Thoracic aorta (tissue), 2 donors: ENCODE results near the gene SLC29A1. TPM values are rescaled to one million over a fixed set of nuclear protein-coding genes. Genes with fewer than 3 reads are reported as not detected.
A peak's percentile ranks its signal among the peaks of the same experiment; 100 is the strongest.
"Not testable (repeated sequence)": the region's sequence is repeated elsewhere in the genome, so short reads cannot be mapped to it uniquely, and the experiment has no call there.

Experiments used
- ATAC-seq: fragments of 150-250 bp; one replicate; pipeline ENCODE4 v1.8.0; 2017; ENCODE audit warnings: low read depth; ENCODE audit not compliant: insufficient number of reproducible peaks, low FRiP score
- DNase-seq: peaks from one replicate; pipeline ENCODE4 v3.0.0-alpha.2; 2020; ENCODE audit warnings: low spot score
- H3K27ac ChIP-seq, 2 donors: fragments of 200-600 bp; sonication (generic); 1 replicate in 1 of 2; 2 replicates in 1 of 2; pipeline ENCODE4 v1.5.1; 2016; ENCODE audit warnings: mild to moderate bottlenecking in 2 of 2, moderate library complexity in 2 of 2
- H3K27me3 ChIP-seq: fragments of 200-600 bp; sonication (generic); replicated peaks from 2 replicates; pipeline ENCODE4 v1.6.0; 2016; ENCODE audit warnings: mild to moderate bottlenecking; ENCODE audit not compliant: insufficient read depth
- H3K36me3 ChIP-seq: fragments of 200-600 bp; sonication (generic); one replicate; pipeline ENCODE4 v1.5.1; 2016
- H3K4me1 ChIP-seq, 2 donors: fragments of 200-600 bp; sonication (generic); 1 replicate in 1 of 2; 2 replicates in 1 of 2; pipeline versions ENCODE4 v1.5.1 to v1.6.0; 2016; ENCODE audit warnings: low read depth in 2 of 2, mild to moderate bottlenecking in 1 of 2; ENCODE audit not compliant: control insufficient read depth in 1 of 2
- H3K4me3 ChIP-seq: fragments of 200-600 bp; sonication (generic); 2 replicates; pipeline ENCODE4 v1.5.1; 2016; ENCODE audit warnings: mild to moderate bottlenecking
- H3K9me3 ChIP-seq: fragments of 200-600 bp; sonication (generic); 2 replicates; pipeline ENCODE4 v1.5.1; 2016
- CTCF ChIP-seq: fragments of 200-600 bp; sonication (generic); IDR thresholded peaks from one replicate; pipeline ENCODE4 v1.5.1; 2019; ENCODE audit warnings: antibody characterized with exemption
- total RNA-seq, 2 donors: library from RNA; depleted of rRNA; stranded (reverse); fragments of >200 nt; gene quantifications; one replicate each; pipeline versions ENCODE4 v1.1.0 to v1.2.3, GENCODE V29; 2016

Gene SLC29A1
- total RNA-seq, 2 donors from 2014 or later = 132 to 172 TPM

DNA sequence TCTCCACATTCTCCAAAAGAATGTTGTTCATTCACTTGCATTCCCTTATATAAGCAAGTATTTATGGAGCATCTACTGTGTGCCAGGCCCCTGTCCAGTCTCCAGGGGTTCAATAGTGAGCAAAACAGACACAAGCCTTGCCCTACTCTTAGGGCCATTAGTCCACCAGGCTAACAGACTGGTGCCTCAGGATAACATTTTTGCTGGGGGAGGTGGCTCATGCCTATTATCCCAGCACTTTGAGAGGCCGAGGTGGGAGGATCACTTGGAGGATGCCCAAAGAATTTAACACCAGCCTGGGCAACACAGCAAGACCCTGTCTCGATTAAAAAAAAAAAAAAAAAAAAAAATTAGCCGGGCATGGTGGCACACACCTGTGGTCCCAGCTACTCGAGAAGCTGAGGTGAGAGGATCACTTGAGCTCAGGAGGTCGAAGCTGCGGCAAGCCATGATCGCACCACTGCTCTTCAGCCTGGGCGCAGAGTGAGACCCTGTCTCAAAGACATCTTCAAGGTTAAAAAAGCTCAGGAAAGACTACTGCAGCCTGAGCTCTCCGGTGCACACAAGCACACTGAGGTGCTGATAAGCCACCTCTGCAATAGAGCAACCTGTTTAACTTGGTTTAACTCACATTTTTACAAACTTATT is 44.8 kb upstream of the SLC29A1 start:
- DNase-seq (no peak), ATAC-seq (no peak)
- Histone ChIP-seq H3K27me3 (no peaks in the 10 kb centered on the region), H3K4me3 (no peak overlapping the region), H3K36me3 (no peaks in the 10 kb centered on the region), H3K9me3 (no peaks in the 10 kb centered on the region), H3K27ac (peak overlapping the region; percentile 66 to 67), H3K4me1 (peaks cover 9 to 28% of the 10 kb centered on the region in 2 donors)
- no peak for TF ChIP-seq CTCF

- Histone ChIP-seq H3K9me3 (no peaks in the 10 kb centered on the region), H3K27ac (peak overlapping the region in 1 of 2 donors; percentile 67)
- TF ChIP-seq CTCF = no peak
Observed at GRCh38 chr6:44179072-44179536, 44.3 kb upstream of the SLC29A1 start.

DNA sequence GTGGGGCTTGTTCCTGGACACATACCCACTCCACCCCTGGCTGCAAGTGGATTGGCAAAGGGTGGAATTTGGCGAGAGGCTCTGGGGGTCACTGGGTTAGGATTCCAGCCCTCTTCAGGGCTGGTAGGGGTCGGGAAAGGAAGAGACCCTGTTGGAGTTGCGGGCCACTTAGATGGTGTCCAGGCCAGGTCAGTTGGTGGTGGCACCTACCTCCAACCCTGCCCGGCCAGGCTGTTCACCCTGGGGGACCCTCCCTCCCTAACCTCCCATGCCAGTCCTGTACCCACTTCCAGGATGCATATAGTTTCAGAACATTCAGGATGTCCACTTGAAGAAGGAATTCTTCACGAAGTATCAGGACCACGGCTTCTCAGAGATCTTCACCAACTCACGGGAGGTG is 43.7 kb upstream of the SLC29A1 start:
- Histone ChIP-seq H3K27me3 (no peaks in the 10 kb centered on the region), H3K9me3 (no peaks in the 10 kb centered on the region), H3K27ac (no peak overlapping the region), H3K4me3 (no peak overlapping the region), H3K4me1 (peaks cover 9 to 28% of the 10 kb centered on the region in 2 donors), H3K36me3 (no peaks in the 10 kb centered on the region)
- DNase-seq (no peak), ATAC-seq (no peak)
- no peak for TF ChIP-seq CTCF

More at GRCh38 chr6:44179072-44179536, 44.3 kb upstream of the SLC29A1 start:
- H3K4me1 ChIP-seq = peaks cover 9 to 28% of the 10 kb centered on the region in 2 donors
- no peaks in the 10 kb centered on the region for H3K27me3 ChIP-seq
- H3K4me3 ChIP-seq = no peak overlapping the region
- no peak for DNase-seq
- ATAC-seq = no peak
- no peaks in the 10 kb centered on the region for H3K36me3 ChIP-seq

DNA sequence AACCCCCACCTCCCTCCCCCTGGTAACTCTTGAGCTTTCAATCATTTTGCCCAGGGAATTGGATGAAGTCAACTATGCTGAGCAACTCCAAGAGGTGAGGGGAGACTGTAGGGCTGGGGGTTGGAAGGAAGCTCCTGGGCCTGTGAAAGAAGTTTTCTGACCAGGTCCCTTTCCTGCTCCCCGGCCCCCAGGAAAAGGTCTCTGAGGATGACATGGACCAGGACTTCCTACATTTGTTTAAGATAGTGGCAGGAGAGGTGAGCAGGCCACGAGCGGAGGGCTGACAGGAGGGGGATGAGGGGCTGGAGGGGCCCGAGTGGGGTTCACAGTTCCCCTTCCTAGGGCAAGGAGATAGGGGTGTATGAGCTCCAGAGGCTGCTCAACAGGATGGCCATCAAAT is 43.0 kb upstream of the SLC29A1 start:
- DNase-seq (no peak), ATAC-seq (no peak)
- H3K36me3 ChIP-seq = no peaks in the 10 kb centered on the region
- H3K27ac ChIP-seq = no peak overlapping the region
- H3K27me3 ChIP-seq = no peaks in the 10 kb centered on the region
- no peak overlapping the region for H3K4me3 ChIP-seq
- H3K4me1 ChIP-seq = peaks cover 9 to 28% of the 10 kb centered on the region in 2 donors
- no peak for TF ChIP-seq CTCF
- H3K9me3 ChIP-seq = no peaks in the 10 kb centered on the region

DNA sequence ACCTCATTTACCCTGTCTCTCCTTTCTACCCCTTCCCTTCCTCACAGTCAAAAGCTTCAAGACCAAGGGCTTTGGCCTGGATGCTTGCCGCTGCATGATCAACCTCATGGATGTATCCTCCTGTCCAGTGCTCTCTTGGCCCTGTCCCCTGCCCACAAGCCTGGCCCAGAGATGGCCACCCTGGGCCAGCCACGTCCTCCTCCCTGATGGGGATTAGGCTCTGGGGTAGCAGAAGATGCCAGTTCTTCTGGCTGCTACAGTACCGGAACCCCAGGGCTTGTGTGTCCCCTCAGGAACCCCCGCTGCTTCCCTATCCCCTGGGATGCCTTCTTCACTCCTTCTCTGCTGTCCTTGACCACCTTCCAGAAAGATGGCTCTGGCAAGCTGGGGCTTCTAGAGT is 42.5 kb upstream of the SLC29A1 start:
- Histone ChIP-seq H3K4me1 (peaks cover 9 to 28% of the 10 kb centered on the region in 2 donors), H3K36me3 (no peaks in the 10 kb centered on the region), H3K4me3 (no peak overlapping the region), H3K27ac (no peak overlapping the region), H3K9me3 (no peaks in the 10 kb centered on the region), H3K27me3 (no peaks in the 10 kb centered on the region)
- ATAC-seq = no peak
- no peak for DNase-seq
- TF ChIP-seq CTCF = no peak

GRCh38 chr6:44181784-44182183 is 41.6 kb upstream of the SLC29A1 start:
- H3K9me3 ChIP-seq, H3K27me3 ChIP-seq: not testable (repeated sequence)

More at GRCh38 chr6:44181784-44182183, 41.6 kb upstream of the SLC29A1 start:
- H3K36me3 ChIP-seq, ATAC-seq, DNase-seq, H3K27ac ChIP-seq, H3K4me3 ChIP-seq: not testable (repeated sequence)
- H3K4me1 ChIP-seq = peaks cover 9 to 26% of the 10 kb centered on the region in 2 donors
